A549 (cell line): Measurements from ENCODE around the gene MAP3K8. TPM values are rescaled to one million over a fixed set of nuclear protein-coding genes. Genes with fewer than 3 reads are reported as not detected.
A peak's percentile ranks its signal among the peaks of the same experiment; 100 is the strongest.

ENCODE experiments used
- ATAC-seq, 2 experiments: fragments of 200-7000 bp in 1 of 2; fragments of >200 bp in 1 of 2; cut with Nextera tagmentation in 1 of 2; cut with Tn5 transposase in 1 of 2; 3 replicates each; pipeline versions ENCODE4 v1.8.0 to v1.9.1; 2018 to 2020; ENCODE audit warnings: mild to moderate bottlenecking in 1 of 2, moderate library complexity in 1 of 2
- CTCF ChIA-PET: fragments of 300-600 bp; sonication (Branson Sonifier 250); formaldehyde crosslinking; extraction: SDS; loops from one replicate; lab custom pipeline; 2021; ENCODE audit warnings: antibody characterized with exemption, inconsistent platforms; lab: Yijun Ruan, JAX
- POLR2A ChIA-PET: fragments of 350-600 bp; formaldehyde crosslinking; extraction: SDS; loops from one replicate; lab custom pipeline; 2021; ENCODE audit warnings: antibody characterized with exemption, inconsistent platforms; lab: Yijun Ruan, JAX
- DNase-seq, 2 experiments: peaks; one replicate each; pipeline versions ENCODE4 v3.0.0 to v3.0.0-alpha.2; 2011 to 2016; ENCODE audit warnings: low read depth in 1 of 2, low spot score in 1 of 2
- FAIRE-seq: peaks from 2 replicates; lab custom pipeline; 2011; peaks lifted over from hg19 to GRCh38; lab: Jason Lieb, UNC
- H3K27ac ChIP-seq, 2 experiments: fragments of >200 bp; sonication (Bioruptor Twin); formaldehyde crosslinking; 3 replicates each; pipeline ENCODE4 v1.5.1; 2016 to 2017
- H3K4me1 ChIP-seq: fragments of >200 bp; sonication (Bioruptor Twin); formaldehyde crosslinking; 3 replicates; pipeline ENCODE4 v1.6.1; 2016
- H3K4me2 ChIP-seq: fragments of >200 bp; sonication (Bioruptor Twin); formaldehyde crosslinking; 3 replicates; pipeline ENCODE4 v1.6.1; 2016
- H3K4me3 ChIP-seq: fragments of >200 bp; sonication (Bioruptor Twin); formaldehyde crosslinking; 3 replicates; pipeline ENCODE4 v1.5.1; 2016
- H3K9me3 ChIP-seq: fragments of >200 bp; sonication (Bioruptor Twin); formaldehyde crosslinking; 3 replicates; pipeline ENCODE4 v1.6.1; 2016
- BHLHE40 ChIP-seq: IDR thresholded peaks from 2 replicates; pipeline ENCODE4 v1.6.1; 2012; ENCODE audit warnings: low read depth, low read length, inconsistent platforms
- CBX8 ChIP-seq: fragments of 200-600 bp; sonication (generic); IDR thresholded peaks from 2 replicates; pipeline ENCODE4 v1.6.1; 2016
- ESRRA ChIP-seq: fragments of 150-350 bp; IDR thresholded peaks from 2 replicates; pipeline ENCODE4 v1.6.1; 2014; ENCODE audit warnings: mild to moderate bottlenecking, low read length, borderline replicate concordance
- FOSB ChIP-seq: fragments of 250-450 bp; sonication (Bioruptor Pico); IDR thresholded peaks from 2 replicates; pipeline ENCODE4 v1.5.0; 2020; ENCODE audit warnings: mild to moderate bottlenecking, moderate library complexity
- FOSL2 ChIP-seq, 2 experiments: fragments of 450-650 bp in 1 of 2; fragments of >200 bp in 1 of 2; sonication (Bioruptor Twin) in 1 of 2; formaldehyde crosslinking; IDR thresholded peaks; 2 replicates each; pipeline versions ENCODE4 v1.5.0 to v1.6.1; 2016 to 2020; ENCODE audit warnings: mild to moderate bottlenecking in 1 of 2, moderate library complexity in 1 of 2
- HEYL ChIP-seq: fragments of 250-450 bp; sonication (Bioruptor Pico); IDR thresholded peaks from 2 replicates; pipeline ENCODE4 v1.8.0; 2021; ENCODE audit warnings: mild to moderate bottlenecking, moderate library complexity
- JUNB ChIP-seq: fragments of >200 bp; sonication (Bioruptor Twin); formaldehyde crosslinking; IDR thresholded peaks from 2 replicates; pipeline ENCODE4 v1.6.1; 2016
- KDM5A ChIP-seq: fragments of 200-600 bp; sonication (generic); IDR thresholded peaks from 2 replicates; pipeline ENCODE4 v1.6.1; 2016; ENCODE audit warnings: antibody characterized with exemption, mild to moderate bottlenecking
- MAFK ChIP-seq: fragments of 450-650 bp; IDR thresholded peaks from 2 replicates; pipeline ENCODE4 v1.6.1; 2014; ENCODE audit not compliant: partially characterized antibody
- MAZ ChIP-seq: fragments of 150-350 bp; IDR thresholded peaks from 2 replicates; pipeline ENCODE4 v1.6.1; 2014; ENCODE audit warnings: antibody characterized with exemption, low read depth, low read length, borderline replicate concordance
- RAD21 ChIP-seq, 2 experiments: fragments of >200 bp in 1 of 2; sonication (Bioruptor Twin) in 1 of 2; formaldehyde crosslinking in 1 of 2; IDR thresholded peaks in 1 of 2; conservative IDR thresholded peaks in 1 of 2; 2 replicates in 1 of 2; 3 replicates in 1 of 2; pipeline ENCODE4 v1.6.1; 2012 to 2018; ENCODE audit warnings: inconsistent platforms in 1 of 2
- SMC3 ChIP-seq: fragments of >200 bp; sonication (Bioruptor Twin); formaldehyde crosslinking; IDR thresholded peaks from 3 replicates; pipeline ENCODE4 v1.6.1; 2018; ENCODE audit warnings: inconsistent platforms
- ZC3H11A ChIP-seq: fragments of 450-650 bp; IDR thresholded peaks from 2 replicates; pipeline ENCODE4 v1.6.1; 2014; ENCODE audit warnings: antibody characterized with exemption, mild to moderate bottlenecking
- ZNF302 ChIP-seq: fragments of 250-450 bp; sonication (Bioruptor Pico); IDR thresholded peaks from 2 replicates; pipeline ENCODE4 v1.9.0; 2021; ENCODE audit warnings: inconsistent platforms, mild to moderate bottlenecking, moderate library complexity
- ZSCAN20 ChIP-seq: fragments of 250-450 bp; sonication (Bioruptor Pico); IDR thresholded peaks from 2 replicates; pipeline ENCODE4 v1.8.0; 2022; ENCODE audit warnings: mild to moderate bottlenecking, moderate library complexity
- WGBS: methylation state at CpG from one replicate; pipeline ENCODE4 v1.1.6; 2017; ENCODE audit errors: missing lambda C conversion rate; 5-methylcytosine and 5-hydroxymethylcytosine counted together
- polyA plus RNA-seq, 4 experiments: library from polyadenylated mRNA; depleted of rRNA in 3 of 4; stranded (reverse); fragments of >200 nt; fragmentation: RNase III in 1 of 4; extraction: RNeasy Plus Mini Kit Qiagen cat#74134 plus additional on column Dnase treatment in 1 of 4; gene quantifications; 2 replicates in 3 of 4; 3 replicates in 1 of 4; pipeline ENCODE4 v1.2.3, GENCODE V29; 2011 to 2017
- TF ChIP-seq, protein P1 (sequence below): IDR thresholded peaks from 2 replicates; pipeline ENCODE4 v1.6.1; 2012
- TF ChIP-seq, protein P2 (sequence below): fragments of 250-450 bp; sonication (Bioruptor Pico); IDR thresholded peaks from 2 replicates; pipeline ENCODE4 v1.5.0; 2021; ENCODE audit warnings: mild to moderate bottlenecking, moderate library complexity, borderline replicate concordance
- TF ChIP-seq, protein P3 (sequence below): fragments of 150-350 bp; IDR thresholded peaks from 2 replicates; pipeline ENCODE4 v1.6.1; 2014; ENCODE audit warnings: low read depth, mild to moderate bottlenecking, low read length
- TF ChIP-seq, protein P4 (sequence below): IDR thresholded peaks from 2 replicates; pipeline ENCODE4 v1.6.1; 2012; ENCODE audit warnings: low read depth, borderline replicate concordance

The MAP3K8 gene
- polyA plus RNA-seq, 2 of the 4 experiments (the other 2 are of a cell fraction) = 26.4 to 50.8 TPM

DNA sequence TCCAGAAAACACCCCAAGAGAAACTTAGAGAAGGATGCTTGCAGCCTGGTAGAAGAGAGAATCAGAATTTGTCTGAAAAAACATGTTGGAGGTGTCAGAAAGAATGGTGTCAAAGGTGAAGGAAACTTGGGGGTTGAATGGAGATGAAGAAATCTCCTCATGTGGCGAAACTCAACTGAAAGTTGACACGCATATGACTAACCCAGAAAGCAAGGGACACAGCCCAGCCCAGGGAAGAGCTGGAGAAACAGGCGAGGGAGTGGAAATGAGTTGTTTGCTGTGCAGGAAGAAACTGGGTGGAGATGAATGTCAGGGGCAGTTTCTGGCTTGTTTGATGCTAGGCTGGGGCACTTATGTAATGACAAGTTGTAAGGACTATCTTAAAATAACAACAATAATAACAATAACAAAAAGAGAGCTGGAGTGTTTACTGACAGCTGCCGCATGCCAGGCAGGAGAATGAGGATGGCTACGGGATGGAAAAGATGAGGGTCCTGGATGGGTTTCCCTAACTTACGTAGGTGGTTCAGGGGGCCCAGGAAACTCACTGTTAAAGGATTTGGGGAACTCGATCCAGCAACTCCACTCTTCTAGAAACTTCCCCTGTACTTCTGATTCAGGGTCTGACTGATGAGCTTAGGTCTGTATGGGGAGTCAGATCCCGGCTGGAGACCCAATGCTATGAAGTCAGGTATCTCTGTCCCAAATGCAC lies 57.4 kb downstream of the MAP3K8 start (continued):
- TF ChIP-seq, protein P1, sequence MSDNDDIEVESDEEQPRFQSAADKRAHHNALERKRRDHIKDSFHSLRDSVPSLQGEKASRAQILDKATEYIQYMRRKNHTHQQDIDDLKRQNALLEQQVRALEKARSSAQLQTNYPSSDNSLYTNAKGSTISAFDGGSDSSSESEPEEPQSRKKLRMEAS = no peak

DNA sequence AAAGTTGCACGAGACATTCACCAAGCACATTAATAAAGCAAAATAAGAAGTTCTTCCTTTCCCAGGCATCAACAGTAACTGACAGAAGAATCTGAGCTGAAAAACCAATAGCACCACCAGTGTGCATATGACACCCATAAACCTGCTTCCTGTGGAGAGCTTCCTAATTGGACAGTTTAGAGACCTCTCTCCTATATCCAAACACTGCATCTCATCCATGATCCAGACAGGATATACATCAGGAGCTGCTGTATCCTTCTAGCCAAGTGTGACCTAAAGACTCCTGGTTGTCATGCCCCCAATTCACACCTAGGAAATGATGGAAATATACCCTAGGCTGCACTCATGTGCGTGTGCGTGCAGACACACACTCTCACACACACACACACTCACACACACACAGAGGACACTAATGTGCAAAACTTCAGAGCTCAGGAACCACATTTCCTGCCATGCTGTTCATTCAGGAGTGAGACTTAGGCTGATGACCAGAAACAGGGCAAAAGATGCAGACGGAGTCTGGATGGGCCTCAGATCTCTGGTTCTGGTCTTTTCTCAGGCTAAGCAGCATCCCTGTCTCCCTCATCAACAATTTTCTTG lies 58.0 kb downstream of the MAP3K8 start:
- H3K4me2 ChIP-seq = no peak overlapping the region
- ChIA-PET CTCF (interaction anchor here (0.6 to 2.3 kb wide), 7 partner anchors 18 to 383 kb away, joined by 3 to 8 read pairs (median 3); no protein-coding TSS in a partner anchor), POLR2A (interaction anchor here (0.6 kb wide), 1 partner anchor 69 kb away, joined by 3 read pairs; no protein-coding TSS in a partner anchor)

DNA sequence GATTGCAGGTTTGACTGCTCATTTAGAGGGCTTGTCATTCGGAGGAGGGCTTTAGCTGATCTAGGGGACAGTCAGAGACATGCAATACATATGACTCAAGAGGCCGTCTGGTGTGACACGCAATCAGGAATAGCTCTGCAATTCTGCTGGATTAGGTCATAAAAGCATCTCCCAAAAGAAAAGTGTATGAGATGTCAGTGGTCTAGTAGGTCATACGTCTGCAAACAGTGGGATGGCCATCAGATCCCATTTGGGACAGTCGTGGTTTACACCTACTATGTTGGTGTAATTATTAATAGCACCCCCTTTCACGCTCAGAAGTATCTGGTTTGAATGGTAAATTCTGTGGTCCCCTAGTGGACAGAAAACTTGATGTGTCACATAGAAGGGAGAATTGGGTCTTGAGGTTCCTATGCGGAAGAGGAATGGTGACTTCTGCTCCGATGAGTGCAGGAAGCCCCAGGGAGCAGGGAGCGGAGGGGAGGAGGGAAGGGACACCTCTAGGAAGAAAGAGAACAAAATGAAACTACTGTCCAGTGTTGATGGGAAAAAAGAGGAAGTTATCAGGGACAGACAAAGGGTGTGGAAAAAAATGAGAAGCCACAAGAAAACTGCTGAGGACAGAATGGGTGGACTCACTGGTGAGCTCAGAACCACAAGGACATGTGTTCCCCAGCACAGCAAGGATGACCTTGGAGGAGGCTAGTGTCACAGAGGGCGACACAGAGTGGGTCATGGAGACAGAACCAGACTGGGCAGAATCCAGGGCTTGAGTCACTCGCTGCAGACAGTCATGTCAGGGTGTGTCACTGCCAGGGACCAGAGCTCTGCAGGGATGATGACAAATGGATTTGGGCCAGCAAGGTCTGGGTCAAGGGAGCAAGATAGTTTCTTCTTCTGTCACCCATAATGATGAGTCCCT lies 59.9 kb downstream of the MAP3K8 start:
- WGBS = 66% methylated on average over 11 of the region's 11 CpGs

More for the DNA sequence above, 58.0 kb downstream of the MAP3K8 start:
- no peak for DNase-seq
- Histone ChIP-seq H3K27ac (peak overlapping the region in 1 of 2 experiments; percentile 37; a peak in 1 of 6 replicates), H3K4me1 (peaks cover 36% of the 10 kb centered on the region), H3K9me3 (no peaks in the 10 kb centered on the region), H3K4me3 (no peak overlapping the region)
- 91% methylated on average over 4 of the region's 4 CpGs for WGBS
- no peak for FAIRE-seq
- no peak for TF ChIP-seq KDM5A
- no peak for TF ChIP-seq SMC3
- no peak for TF ChIP-seq BHLHE40
- TF ChIP-seq, protein P2, sequence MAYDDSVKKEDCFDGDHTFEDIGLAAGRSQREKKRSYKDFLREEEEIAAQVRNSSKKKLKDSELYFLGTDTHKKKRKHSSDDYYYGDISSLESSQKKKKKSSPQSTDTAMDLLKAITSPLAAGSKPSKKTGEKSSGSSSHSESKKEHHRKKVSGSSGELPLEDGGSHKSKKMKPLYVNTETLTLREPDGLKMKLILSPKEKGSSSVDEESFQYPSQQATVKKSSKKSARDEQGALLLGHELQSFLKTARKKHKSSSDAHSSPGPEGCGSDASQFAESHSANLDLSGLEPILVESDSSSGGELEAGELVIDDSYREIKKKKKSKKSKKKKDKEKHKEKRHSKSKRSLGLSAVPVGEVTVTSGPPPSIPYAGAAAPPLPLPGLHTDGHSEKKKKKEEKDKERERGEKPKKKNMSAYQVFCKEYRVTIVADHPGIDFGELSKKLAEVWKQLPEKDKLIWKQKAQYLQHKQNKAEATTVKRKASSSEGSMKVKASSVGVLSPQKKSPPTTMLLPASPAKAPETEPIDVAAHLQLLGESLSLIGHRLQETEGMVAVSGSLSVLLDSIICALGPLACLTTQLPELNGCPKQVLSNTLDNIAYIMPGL (CRISPR knock-in tag) = no peak
- no peak for TF ChIP-seq ESRRA
- no peak for TF ChIP-seq MAFK
- no peak for TF ChIP-seq ZSCAN20 (CRISPR knock-in tag)
- no peak for TF ChIP-seq ZNF302 (CRISPR knock-in tag)
- no peak for TF ChIP-seq ZC3H11A
- TF ChIP-seq, protein P3, sequence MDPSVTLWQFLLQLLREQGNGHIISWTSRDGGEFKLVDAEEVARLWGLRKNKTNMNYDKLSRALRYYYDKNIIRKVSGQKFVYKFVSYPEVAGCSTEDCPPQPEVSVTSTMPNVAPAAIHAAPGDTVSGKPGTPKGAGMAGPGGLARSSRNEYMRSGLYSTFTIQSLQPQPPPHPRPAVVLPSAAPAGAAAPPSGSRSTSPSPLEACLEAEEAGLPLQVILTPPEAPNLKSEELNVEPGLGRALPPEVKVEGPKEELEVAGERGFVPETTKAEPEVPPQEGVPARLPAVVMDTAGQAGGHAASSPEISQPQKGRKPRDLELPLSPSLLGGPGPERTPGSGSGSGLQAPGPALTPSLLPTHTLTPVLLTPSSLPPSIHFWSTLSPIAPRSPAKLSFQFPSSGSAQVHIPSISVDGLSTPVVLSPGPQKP = no peak
- no peak for TF ChIP-seq FOSB (CRISPR knock-in tag)
- TF ChIP-seq JUNB = no peak
- no peak for TF ChIP-seq RAD21 (conservative IDR thresholded peaks at IDR 0.05 in 1 of 2, IDR thresholded peaks at IDR 0.05 in 1 of 2)
- TF ChIP-seq MAZ = no peak
- TF ChIP-seq, protein P4, sequence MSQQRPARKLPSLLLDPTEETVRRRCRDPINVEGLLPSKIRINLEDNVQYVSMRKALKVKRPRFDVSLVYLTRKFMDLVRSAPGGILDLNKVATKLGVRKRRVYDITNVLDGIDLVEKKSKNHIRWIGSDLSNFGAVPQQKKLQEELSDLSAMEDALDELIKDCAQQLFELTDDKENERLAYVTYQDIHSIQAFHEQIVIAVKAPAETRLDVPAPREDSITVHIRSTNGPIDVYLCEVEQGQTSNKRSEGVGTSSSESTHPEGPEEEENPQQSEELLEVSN = no peak
- no peak for TF ChIP-seq CBX8
- TF ChIP-seq, protein P1 = no peak
- TF ChIP-seq HEYL = no peak
- ATAC-seq = no peak

More for the DNA sequence above, 59.9 kb downstream of the MAP3K8 start:
- DNase-seq (peak in 1 of 2 experiments; percentile 38), FAIRE-seq (no peak), ATAC-seq (peak; percentile 47 to 49; a peak in 5 of 6 replicates)
- peaks cover 36% of the 10 kb centered on the region for H3K4me1 ChIP-seq
- peak overlapping the region; percentile 38; the same call in 1 of the 3 replicates for H3K4me2 ChIP-seq
- no peaks in the 10 kb centered on the region for H3K9me3 ChIP-seq
- CTCF ChIA-PET = interaction anchor here (0.5 to 1.3 kb wide), 7 partner anchors 16 to 550 kb away, joined by 3 to 4 read pairs (median 3); no protein-coding TSS in a partner anchor
- POLR2A ChIA-PET = no interaction called here
- TF ChIP-seq MAZ (no peak), FOSL2 (IDR thresholded peaks at IDR 0.05) (no peak), FOSL2 (CRISPR knock-in tag; IDR thresholded peaks at IDR 0.05) (0 out of 2 replicates have a peak, but pooled peaks have one; percentile 16)
- H3K4me3 ChIP-seq = no peak overlapping the region
- peak overlapping the region in 1 of 2 experiments; percentile 43; a peak in 2 of 6 replicates for H3K27ac ChIP-seq
